OCI-LY7 (cell line): ENCODE measurements around the gene MARCKS.

Experiments
- CTCF ChIP-seq: fragments of 200-600 bp; sonication (generic); conservative IDR thresholded peaks from 2 replicates; pipeline ENCODE4 v1.5.1; 2014; ENCODE audit warnings: mild to moderate bottlenecking, antibody characterized with exemption, low read length, moderate library complexity, mixed read lengths
- EZH2phosphoT487 ChIP-seq: fragments of 200-600 bp; sonication (generic); IDR thresholded peaks from 2 replicates; pipeline ENCODE4 v1.6.1; 2018; ENCODE audit warnings: low read depth, borderline replicate concordance, mild to moderate bottlenecking, mixed run types, antibody characterized with exemption, low read length, moderate library complexity, mixed read lengths

- TF ChIP-seq CTCF: no peak
- TF ChIP-seq EZH2phosphoT487: no peak
Observed at GRCh38 chr6:113825781-113826180, 31.4 kb upstream of the MARCKS start.
